ENCODE data around the gene ELOVL3.

The ELOVL3 gene

DNA sequence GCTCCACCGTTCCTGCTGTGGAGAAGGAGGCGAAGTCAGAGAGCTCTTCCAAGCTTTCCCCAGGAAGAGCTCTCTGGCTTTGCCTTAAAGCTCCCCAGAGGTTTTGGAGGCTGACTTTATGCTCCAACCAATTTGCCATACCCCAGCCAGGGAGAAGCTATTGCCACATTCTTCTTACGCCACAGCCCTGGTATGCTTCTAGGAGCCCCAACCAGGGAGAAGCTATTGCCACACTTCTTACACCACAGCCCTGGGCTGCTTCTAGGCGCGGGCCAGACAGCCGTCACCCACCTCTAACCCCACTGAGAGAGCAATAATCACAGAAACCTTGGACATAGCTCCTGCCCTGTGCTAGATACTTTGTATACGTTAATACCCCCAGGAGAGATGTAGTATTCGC lies 951 bp downstream of the ELOVL3 start:
- in situ Hi-C loops (cut with MboI; ENCODE audit: low sequenced_read_pairs, unreplicated experiment), result loop anchor here (10.0 to 25.0 kb wide), 2 partner anchors 62 to 360 kb away; no protein-coding TSS in a partner anchor
- DNase-seq (ENCODE audit: low spot score), result no peak
- TF ChIP-seq, protein P1, sequence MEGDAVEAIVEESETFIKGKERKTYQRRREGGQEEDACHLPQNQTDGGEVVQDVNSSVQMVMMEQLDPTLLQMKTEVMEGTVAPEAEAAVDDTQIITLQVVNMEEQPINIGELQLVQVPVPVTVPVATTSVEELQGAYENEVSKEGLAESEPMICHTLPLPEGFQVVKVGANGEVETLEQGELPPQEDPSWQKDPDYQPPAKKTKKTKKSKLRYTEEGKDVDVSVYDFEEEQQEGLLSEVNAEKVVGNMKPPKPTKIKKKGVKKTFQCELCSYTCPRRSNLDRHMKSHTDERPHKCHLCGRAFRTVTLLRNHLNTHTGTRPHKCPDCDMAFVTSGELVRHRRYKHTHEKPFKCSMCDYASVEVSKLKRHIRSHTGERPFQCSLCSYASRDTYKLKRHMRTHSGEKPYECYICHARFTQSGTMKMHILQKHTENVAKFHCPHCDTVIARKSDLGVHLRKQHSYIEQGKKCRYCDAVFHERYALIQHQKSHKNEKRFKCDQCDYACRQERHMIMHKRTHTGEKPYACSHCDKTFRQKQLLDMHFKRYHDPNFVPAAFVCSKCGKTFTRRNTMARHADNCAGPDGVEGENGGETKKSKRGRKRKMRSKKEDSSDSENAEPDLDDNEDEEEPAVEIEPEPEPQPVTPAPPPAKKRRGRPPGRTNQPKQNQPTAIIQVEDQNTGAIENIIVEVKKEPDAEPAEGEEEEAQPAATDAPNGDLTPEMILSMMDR (IDR thresholded peaks at IDR 0.05; ENCODE audit: borderline replicate concordance, control extremely low read depth, extremely low read depth, insufficient read depth, missing control alignments), result no peak

DNA sequence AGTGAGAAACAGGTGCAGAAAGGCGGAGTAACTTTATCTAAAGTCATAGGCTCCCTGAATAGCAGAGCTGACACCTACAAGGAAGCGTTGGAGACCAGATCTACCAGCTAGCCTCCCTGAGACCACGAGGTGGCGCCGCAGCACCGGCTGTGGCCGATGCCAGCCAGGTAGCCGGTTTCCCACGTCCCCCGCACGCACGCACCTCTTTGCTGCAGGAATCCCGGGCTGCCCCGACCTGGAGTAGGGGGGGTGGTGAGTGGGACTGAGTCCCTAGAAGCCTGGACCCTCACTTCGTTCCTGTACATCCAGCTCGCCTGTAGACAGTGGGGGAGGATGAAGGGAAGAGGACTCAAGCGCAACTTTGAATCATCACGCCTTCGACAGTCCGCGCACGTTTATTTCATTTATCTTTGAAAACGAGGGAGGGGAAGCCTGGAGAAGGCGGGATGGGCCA lies 3.7 kb downstream of the ELOVL3 start:
- peak; percentile 87 for DNase-seq (ENCODE audit: low spot score)
- in situ Hi-C loops (cut with MboI; ENCODE audit: low sequenced_read_pairs, unreplicated experiment), result loop anchor here (10.0 to 25.0 kb wide), 2 partner anchors 65 to 357 kb away; no protein-coding TSS in a partner anchor
- TF ChIP-seq, protein P1 (IDR thresholded peaks at IDR 0.05; ENCODE audit: borderline replicate concordance, control extremely low read depth, extremely low read depth, insufficient read depth, missing control alignments), result peak; percentile 97

DNA sequence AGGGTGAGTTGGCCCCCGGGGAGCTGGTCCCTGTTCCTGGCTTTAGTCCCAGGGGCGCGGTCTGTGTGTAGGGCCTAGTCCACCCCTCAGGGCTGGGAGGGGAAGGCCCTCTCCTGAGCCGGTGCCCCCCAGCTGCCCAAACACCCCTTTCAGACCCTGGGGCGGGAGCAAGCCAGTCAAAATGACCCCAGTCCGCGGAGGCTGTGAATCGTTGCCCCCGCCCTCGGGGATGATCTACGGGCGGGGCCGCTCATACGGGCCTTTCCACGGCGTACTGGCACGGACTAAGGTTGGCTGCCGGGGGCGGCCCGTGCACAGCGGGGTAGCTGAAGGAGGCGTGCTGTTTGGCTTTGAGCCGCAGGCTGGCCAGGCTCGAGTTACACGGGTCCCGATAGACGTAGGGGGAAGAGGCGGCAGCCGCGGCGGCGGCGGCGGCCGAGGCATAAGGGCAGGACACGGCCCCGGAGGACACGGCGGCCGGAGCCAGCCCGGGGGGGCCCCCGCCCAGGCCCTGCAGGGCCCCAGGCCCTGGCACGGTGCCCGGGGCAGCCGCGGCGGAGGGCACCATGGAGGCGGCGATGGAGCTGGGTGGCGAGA lies 4.3 kb downstream of the ELOVL3 start:
- TF ChIP-seq, protein P1 (IDR thresholded peaks at IDR 0.05; ENCODE audit: borderline replicate concordance, control extremely low read depth, extremely low read depth, insufficient read depth, missing control alignments), result no peak
- in situ Hi-C loops (cut with MboI; ENCODE audit: low sequenced_read_pairs, unreplicated experiment), result loop anchor here (25.0 kb wide), 1 partner anchor 357 kb away; no protein-coding TSS in a partner anchor
- peak; percentile 50 for DNase-seq (ENCODE audit: low spot score)

DNA sequence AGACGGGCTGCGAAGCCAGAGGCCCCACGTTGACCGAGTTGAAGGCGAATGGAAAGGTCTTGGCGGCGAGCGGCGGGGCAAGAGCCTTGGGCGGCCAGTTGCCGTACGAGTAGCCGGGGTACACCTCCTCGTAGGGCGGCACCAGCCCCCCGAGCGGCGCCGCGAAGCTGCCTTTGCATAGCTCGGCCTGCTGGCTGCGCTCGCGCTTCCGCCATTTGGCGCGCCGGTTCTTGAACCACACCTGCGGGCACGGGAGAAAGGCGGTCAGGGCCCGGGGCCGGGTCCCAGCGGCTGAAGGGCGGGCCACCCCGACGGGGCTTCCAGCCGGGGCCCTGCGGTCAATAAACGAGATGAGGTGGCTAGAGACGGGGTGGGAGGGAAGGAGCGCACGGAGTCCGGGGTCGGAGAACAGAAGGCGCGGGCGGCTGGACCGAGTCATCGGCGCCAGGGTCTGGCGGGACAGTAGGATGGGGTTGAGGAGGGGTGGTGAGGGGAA lies 4.8 kb downstream of the ELOVL3 start:
- peak; percentile 75 for DNase-seq (ENCODE audit: low spot score)
- TF ChIP-seq, protein P1 (IDR thresholded peaks at IDR 0.05; ENCODE audit: borderline replicate concordance, control extremely low read depth, extremely low read depth, insufficient read depth, missing control alignments), result peak; percentile 38
- in situ Hi-C loops (cut with MboI; ENCODE audit: low sequenced_read_pairs, unreplicated experiment), result loop anchor here (25.0 kb wide), 1 partner anchor 356 kb away; no protein-coding TSS in a partner anchor

DNA sequence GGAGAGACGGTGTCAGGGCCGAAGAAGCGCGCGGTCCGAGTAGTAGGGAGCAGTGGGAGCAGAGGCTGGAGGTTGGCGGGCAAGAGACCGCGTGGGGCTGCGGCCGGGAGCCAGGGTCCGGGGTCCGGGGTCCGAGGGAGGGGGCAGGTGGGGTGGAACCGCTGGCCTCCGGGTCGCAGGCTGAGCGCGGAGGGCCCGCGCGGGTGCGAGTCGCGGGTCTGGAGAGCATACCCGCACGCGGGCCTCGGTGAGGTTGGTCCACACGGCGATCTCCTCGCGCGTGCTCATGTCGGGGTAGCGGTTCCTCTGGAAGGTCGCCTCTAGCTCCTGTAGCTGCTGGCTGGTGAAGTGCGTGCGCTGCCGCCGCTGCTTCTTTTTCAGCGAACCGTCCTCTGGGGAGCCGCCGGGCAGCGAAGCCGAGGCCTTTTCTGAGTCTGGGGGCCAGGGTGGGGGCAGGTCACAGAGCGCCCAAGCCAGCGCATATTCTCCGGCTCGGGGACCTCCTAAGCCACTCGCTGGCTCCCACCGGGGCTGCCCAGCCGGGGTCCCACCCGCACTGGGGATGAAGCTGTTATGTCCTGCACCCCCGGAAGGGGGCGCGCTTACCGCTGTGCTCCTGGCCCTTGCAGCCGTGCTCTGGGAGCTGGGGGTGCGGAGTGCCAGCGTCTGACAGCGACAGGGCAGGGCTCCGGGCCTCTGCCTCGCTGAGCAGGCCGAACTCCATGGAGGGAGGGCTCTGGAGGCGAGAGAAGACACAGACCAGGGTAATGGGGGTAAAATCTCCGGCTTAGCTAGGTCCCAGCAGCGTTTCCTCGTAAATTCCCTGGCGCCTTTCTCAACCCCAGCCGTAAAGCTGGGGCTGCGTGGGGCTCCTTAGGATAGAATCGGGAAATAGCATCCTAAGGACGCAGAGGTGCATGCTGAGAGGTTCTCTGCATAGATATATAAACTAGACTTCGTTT lies 5.5 kb downstream of the ELOVL3 start:
- TF ChIP-seq, protein P1 (IDR thresholded peaks at IDR 0.05; ENCODE audit: borderline replicate concordance, control extremely low read depth, extremely low read depth, insufficient read depth, missing control alignments), result peak; percentile 89
- peak; percentile 87 for DNase-seq (ENCODE audit: low spot score)
- in situ Hi-C loops (cut with MboI; ENCODE audit: low sequenced_read_pairs, unreplicated experiment), result loop anchor here (25.0 kb wide), 1 partner anchor 356 kb away; no protein-coding TSS in a partner anchor

DNA sequence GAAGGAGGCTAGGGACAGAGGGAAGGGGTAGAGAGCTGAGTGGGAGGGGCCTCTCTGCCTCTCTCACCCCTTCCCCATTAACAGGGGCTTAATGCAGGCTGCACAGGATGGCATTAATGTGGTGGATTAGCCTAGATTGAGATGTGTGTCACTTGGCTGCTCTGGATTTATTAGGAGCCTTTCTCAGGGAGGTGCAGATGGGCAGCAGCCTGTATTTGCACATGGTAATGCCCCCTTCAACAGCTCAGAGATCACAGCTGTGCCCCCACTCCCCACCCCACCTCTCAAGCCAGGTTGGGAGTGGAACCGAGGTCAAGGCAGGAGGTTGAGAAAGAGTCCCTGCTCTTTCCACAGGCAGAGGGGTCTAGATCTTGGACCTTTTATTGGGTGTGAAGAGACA lies 7.9 kb downstream of the ELOVL3 start:
- no peak for DNase-seq (ENCODE audit: low spot score)
- in situ Hi-C loops (cut with MboI; ENCODE audit: low sequenced_read_pairs, unreplicated experiment), result loop anchor here (25.0 kb wide), 1 partner anchor 353 kb away; no protein-coding TSS in a partner anchor
- TF ChIP-seq, protein P1 (IDR thresholded peaks at IDR 0.05; ENCODE audit: borderline replicate concordance, control extremely low read depth, extremely low read depth, insufficient read depth, missing control alignments), result no peak

Measured in GM13976 (cell line).